GM18867 (cell line): Measurements from ENCODE around the gene DDX10.
"Not testable (repeated sequence)": the region's sequence is repeated elsewhere in the genome, so short reads cannot be mapped to it uniquely, and the experiment has no call there.

Source experiments
- ATAC-seq: cut with Tn5 transposase; IDR thresholded peaks from one replicate; pipeline ENCODE4 v1.9.1; 2021; ENCODE audit warnings: mild to moderate bottlenecking, moderate library complexity; ENCODE audit not compliant: unreplicated experiment

Gene DDX10

DNA sequence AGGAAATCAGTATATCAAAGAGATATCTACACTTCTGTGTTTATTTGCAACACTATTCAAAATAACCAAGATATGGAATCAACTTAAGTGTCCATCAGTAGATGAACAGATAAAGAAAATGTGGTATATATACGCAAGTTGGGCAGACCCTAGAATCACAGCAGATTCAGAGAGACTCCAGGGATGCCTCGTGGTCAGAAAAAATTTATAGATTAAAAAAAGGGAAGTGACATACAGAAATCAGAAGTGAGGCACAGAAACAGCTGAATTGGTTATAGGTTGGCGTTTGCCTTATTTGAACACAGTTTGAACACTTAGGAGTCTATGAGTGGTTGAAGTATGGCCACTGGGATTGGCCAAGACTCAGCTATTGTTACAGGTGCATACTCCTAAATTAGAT lies 10.8 kb upstream of the DDX10 start:
- not testable (repeated sequence) for ATAC-seq

DNA sequence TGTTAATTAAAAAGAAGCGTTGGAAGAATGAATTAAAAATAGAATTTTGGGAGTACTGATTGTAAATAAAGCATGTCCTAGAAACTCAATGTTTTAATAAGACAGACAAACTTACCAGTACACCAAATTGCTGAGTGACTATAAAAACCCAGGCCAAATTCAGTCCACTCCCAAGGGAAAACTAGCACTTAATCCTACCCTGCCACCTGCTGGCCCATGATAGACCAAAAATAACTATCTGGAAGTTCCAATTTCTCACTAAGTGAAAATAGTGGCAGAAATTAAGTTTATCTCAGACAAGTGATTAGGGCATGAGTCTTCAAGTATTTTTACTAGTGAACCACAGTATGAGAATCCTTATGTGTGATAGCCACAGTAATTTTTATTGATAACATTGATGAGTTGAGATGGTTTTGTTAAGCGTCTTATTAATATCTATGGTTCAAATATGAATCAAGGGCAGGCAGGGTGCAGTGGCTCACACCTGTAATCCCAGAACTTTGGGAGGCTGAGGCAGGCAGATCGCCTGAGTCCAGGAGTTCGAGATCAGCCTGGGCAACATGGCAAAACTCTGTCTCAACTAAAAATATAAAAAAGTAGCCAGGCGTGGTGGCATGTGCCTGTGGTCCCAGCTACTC lies 9.8 kb upstream of the DDX10 start:
- no peak for ATAC-seq

DNA sequence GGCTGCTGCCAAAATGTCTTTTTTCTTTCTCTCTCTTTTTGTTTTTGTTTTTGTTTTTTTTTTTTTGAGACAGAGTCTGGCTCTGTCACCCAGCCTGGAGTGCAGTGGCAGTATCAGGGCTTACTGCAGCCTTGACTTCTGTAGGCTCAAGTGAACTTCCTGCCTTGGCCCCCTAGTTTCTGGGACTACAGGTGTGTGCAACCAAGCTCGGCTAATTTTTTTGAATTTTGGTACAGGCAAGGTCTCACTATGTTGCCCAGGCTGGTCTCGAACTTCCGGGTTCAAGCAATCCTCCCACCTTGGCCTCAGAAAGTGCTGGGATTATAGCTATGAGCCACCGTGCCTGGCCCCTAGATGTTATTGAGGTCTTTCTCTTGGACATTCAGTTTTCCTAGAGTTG lies 2.2 kb upstream of the DDX10 start:
- ATAC-seq: peak; percentile 18

DNA sequence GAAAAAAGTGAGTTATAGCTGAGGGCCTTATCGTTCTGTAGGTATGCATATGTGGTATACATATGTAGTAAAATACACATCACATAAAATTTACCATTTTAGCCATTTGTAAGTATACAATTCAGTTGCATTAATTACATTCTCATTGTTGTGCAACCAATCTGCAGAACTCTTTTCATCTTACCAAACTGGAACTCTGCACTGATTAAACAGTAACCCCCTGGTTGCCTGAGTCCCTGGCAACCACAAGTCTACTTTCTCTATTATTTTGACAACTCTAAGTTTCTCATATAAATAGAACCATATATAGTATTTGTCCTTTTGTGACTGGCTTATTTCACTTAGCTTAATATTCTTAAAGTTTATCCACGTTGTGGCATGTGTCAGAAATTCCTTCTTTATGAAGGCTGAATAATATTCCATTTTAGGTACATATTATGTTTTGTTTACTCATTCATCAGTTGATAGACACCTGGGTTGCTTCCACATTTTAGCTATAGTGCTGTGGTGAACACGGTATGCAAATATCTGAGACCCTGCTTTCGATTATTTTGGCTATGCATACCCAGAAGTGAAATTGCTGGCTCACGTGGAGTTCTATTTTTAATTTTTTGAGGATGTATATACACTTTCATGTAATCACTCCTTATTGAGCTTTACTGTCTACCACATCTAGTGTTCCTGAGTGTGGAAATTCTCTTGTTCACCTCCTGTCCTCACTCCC lies 1.6 kb upstream of the DDX10 start:
- ATAC-seq: peak; percentile 41

DNA sequence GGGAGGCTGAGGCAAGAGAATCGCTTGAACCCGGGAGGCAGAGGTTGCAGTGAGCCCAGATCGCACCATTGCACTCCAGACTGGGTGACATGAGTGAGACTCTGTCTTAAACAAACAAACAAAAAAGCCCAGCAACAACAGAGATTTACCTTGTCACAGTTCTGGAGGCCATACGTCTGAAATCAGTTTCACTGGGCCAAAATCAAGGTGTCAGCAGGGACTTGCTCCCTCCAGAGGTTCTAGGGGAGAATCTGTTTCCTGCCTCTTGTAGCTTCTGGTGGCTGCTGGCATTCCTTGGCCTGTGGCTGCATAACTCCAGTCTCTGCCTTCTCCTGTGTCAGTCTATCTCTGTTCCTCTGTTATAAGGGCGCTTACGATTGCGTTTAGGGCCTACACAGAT lies 1.5 kb downstream of the DDX10 start:
- no peak for ATAC-seq

DNA sequence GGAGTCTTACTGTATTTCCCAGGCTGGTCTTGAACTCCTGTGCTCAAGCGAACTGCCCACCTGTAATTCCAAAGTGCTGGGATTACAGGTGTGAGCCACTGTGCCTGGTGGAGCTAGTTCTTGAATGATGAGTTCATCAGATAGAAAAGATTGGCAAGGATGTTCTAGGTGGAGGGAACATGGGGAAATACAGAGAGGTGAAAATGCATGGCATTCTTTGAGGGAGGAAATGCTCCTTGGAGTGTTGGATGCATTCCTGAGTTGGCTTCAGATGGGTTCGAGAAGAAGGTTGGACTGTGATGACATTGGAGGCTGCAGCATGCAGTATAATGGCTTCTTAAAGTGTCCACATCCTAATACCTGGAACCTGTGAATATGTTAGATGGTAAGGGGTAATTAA lies 4.4 kb downstream of the DDX10 start:
- ATAC-seq: no peak

DNA sequence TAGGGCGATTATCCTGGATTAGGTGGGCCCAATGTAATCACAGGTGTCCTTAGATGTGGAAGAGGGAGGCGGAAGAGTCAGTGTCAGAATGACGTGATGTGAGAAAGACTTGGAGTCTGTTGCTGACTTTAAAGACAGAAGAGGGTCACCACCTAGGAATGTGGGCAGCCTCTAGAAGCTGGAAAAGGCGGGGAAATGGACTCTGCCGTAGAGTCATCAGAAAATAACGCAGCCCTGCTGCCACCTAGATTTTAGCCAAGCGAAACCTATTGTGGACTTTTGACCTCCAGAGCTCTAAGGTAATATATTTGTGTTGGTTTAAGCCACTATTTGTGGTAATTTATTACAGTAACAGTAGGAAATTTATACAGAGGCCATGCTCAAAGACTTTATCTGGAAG lies 4.8 kb downstream of the DDX10 start:
- no peak for ATAC-seq

DNA sequence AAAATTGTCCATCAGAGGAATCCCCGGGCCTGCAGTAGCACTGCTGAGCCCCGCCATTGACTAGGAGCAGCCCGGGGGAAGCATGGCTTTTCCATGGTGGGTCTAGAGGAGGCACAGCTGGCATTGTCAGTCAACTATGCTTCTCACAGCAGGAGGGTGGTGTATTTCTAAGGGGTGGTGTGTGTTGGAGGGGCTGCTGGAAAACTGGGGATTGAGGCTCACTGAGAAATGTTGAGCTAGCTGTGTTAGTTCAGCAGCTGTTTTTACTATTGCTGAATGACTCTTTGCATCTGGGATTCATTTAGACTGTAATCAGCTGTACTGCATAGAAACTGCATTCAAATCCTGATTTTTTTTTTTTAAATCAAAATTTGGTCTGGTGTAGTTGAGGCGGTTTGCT lies 5.6 kb downstream of the DDX10 start:
- ATAC-seq: no peak

DNA sequence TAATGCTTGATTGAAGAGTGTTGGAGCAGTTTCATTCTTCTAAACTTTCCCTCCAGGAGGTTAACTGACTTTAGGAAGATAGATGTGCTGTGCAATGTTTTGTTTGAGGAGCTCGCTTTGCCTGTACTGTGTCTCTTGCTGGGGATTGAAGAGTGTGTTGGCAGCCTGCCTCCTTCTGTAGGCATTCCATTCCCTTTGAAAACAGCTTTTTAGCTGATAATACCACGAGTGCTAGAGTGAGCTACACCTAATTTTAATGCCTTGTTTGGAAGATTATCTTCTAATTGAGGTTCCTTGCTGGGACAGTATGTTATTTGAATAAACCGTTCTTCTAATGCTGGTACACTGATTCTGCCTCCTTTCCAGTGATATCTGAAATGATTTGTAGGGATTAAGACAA lies 7.2 kb downstream of the DDX10 start:
- ATAC-seq: no peak

DNA sequence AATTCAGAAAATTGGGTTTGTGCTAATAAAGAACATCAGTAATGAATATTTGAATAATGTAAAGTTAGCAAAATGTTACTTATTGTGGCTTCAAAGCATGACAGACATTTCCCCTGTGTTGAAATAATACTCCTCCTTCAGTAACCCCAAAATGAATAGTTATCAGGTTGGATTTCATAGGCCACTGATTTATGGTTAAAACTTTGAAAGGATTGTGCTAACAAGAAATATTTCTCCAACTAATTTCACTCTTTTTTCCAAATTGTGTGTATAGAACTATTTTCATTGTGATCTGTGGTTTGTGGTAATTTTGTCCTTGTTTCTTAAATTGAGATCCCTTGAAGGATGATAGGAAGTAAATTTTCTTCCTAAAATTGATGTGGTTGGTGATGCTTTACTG lies 7.9 kb downstream of the DDX10 start:
- no peak for ATAC-seq

DNA sequence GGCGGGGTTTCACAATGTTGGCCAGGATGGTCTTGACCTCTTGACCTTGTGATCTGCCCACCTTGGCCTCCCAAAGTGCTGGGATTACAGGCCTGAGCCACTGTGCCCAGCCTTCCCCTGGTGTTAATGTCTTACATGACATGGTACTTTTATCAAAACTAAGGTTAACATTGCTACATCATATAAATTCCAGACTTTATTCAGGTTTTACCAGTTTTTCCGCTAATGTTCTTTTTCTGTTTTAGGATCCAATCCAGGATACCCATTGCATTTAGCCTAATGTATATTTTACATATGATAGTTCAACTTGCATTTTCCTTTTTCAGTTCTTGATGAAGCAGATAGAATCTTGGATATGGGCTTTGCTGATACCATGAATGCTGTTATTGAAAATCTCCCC lies 14.2 kb downstream of the DDX10 start:
- ATAC-seq: no peak

DNA sequence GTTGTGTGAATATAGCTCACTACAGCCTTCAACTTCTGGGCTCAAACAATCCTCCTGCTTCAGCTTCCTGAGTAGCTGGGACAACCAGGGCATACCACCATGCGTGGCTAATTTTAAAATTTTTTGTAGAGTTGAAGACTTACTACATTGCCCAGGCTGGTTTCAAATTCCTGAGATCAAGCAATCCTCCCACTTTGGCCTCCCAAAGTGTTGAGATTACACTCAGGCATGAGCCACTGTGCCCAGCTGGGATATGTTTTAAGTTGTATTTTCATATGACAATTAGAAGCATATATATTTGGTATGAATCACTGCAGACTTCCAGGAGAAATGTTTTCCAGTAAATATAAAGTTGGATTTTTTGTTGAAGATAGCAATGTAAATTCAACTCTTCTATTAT lies 15.4 kb downstream of the DDX10 start:
- ATAC-seq: no peak

DNA sequence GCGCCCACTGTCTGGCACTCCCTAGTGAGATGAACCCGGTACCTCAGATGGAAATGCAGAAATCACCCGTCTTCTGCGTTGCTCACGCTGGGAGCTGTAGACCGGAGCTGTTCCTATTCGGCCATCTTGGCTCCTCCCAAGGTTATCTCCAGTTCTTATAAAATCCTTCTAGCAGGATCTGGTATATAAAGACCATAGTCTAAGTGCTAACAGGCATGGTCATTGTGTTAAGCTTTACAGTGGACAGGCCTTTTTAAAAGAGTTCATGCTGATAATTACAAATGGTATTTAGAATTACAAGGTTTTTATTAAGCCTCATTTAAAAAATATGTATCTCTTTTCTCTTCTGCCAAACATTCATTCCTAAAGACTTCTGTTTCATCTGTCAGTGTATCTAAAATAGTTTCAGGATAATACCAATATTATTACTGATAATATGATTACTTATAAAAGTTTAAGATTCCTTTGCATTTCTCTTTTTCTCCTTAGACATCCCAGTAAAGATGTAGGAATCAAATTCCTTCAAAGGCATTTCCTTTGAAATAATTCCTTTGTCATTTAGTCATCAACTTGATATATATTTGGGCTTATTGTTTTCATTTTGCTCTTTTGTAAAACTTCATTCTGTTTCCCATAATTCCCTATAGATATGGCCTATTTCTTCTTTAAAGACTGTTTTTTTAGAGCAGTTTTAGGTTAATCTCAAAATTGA lies 20.7 kb downstream of the DDX10 start:
- ATAC-seq: no peak

DNA sequence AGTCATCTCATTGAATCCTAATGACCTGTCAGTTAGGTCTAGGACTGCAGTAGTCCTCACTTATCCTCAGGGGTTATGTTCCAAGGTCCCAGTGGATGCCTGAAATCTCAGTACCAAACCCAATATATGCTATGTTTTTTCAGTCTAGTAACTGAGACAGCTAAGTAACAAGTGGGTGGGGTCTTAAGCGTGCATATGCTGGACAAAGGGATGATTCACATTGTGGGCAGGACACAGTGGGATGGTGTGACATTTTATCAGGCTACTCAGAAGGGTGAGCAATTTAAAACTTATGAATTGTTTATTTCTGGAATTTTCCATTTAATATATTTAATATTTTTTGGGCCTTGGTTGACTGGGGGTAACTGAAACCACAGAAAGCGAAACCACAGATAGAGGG lies 29.0 kb downstream of the DDX10 start:
- ATAC-seq: no peak

DNA sequence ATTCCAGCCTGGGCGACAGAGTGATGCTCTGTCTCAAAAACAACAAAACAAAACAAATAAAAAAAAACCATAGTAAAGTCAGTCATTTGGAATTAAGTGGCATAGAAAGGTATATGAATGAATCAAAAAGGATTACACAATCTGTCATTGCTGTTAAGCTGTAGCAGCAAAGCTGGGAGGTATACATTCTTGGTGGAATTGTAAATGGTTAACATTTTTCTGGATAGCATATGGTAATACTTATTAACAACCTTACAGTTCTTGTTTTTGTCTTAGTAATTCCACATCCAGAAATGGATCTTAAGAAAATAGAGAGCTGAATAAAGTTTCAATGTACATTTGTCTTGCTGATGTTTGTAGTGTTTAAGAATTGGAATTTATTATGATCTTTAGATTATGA lies 30.0 kb downstream of the DDX10 start:
- ATAC-seq: no peak

DNA sequence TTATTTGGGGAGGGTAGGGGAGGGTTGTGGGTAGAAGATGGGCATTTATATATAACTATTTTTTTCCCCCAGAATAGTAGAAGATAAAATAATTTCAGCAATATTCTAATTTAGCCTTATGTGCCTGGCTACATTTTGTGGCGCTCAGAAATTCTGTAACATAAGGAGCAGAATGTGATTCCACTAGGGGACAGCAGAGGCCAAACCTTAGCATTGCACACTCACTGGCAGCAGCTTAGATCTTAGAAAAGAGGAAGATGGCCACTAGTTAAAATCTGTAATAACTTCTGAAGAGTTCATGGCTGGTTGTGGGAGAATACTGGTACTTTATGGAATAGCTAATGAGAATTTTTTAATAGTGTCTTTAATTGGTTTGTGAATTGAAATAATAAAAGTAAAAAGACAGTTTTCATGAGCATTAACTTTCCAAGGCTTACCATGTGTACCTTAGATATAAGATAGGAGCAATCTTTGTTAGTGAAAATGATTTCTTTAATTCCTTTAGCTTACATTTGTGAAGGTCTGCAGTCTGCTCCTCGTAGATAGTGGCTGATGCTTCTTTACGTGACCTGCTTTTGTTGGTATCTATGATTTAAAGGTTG lies 33.1 kb downstream of the DDX10 start:
- peak; percentile 82 for ATAC-seq

DNA sequence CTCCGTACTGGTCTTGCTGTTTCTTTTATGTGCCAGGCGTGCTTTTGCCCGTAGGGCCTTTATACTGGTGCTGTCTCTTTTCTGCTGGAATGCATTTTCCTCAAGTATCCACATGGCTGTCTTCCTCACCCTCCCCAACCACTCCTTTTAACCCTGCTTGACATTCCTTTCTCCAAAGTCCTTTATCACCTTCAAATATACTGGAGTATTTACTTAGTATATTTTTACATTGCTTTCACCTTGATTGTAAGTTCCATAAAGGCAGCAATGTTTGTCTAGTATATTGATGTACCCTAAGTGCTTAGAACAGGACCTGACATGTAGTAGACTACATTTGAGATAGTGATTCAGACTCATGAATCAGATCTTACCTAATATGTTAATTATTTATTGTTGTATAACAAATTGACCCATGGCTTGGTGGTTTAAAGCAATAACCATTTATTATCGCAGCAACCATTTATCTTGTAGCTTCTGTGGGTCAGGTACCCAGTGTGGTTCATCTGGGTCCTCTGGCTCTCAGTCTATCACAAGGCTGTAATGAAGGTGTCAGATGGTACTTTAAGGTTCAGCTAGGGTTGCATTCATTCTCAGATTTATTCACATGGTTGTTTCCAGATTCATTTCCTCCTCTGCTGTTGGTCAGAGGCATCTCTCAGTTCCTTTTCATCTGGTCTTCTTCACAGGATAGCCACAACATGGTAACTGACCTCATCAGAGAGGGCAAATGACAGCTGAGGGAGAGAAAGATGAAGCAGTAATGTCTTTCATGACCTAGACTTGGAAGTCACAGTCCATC lies 34.2 kb downstream of the DDX10 start:
- peak; percentile 82 for ATAC-seq

DNA sequence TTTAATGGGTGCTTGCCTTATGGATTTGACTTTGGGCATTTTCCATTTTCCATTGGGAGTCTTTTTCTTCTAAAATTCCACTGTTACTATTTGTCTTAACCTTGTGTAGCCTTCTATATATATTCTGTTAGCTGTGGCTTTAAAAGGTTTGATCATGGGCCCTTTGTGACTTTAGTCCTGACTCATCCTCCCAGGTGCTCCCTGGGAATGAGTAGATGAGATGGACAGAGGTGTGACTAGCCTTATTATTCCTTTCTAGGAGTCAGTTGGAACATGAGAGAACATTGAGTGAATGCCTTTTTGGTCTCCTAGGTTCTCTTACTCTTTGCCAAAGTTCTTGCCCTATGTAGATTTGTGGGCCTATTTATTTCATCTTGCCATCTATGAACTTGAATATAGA lies 39.0 kb downstream of the DDX10 start:
- ATAC-seq: no peak

DNA sequence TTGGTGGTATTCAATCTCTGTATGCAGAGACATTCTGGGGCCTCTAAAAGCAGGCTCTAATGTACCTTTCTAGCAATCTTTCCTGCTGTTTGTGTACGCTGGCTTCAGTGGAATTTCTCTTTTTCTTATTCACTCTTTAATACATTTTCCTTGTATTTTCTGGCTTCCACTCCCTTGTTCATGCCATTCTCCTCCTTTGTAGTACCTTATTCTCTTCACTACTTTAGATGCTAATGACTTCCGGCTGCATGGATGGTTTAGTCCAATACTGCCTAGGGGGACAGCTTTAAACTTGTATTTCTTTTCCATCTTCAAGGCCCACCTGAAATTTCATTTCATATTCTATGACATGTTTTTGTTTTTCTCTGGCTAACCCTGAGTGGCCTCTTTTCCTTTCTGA lies 40.2 kb downstream of the DDX10 start:
- no peak for ATAC-seq

DNA sequence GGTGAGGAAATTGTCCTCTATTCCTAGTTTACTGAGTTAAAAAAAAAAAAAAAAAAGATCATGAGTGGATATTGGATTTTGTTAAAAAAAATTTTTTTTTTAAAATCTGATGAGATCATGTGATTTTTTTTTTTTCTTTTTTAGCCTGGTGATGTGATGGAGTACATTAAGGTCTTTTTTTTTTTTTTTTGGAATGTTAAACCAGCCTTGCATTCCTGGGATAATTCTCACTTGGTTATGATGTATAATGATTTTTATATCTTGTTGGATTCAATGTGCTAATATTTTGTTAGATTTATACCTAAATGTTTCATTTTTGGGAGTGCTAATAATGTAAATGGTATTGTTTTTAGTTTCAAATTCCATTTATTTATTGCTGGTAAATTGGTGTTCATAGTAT lies 43.3 kb downstream of the DDX10 start:
- ATAC-seq: no peak

DNA sequence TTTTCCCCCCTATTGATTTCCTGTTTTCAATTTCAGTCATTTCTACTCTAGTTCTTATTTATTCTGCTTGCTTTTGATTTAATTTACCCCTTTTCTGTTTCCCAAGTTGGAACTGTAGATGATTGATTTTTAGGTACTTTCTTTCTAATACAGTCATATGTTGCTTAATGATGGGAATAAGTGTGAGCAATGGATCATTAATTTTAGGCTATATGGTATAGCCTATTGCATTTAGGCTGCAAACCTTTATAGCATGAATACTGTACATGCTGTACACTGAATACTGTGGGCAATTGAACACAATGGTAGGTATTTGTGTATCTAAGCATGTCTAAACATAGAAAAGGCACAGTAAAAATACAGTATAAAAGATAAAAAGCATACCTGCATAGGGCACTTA lies 44.9 kb downstream of the DDX10 start:
- ATAC-seq: no peak
